GM18867 (cell line): Measurements from ENCODE around the gene SLC10A6.

ENCODE experiments used
- ATAC-seq: cut with Tn5 transposase; IDR thresholded peaks from one replicate; pipeline ENCODE4 v1.9.1; 2021; ENCODE audit warnings: mild to moderate bottlenecking, moderate library complexity; ENCODE audit not compliant: unreplicated experiment

Gene SLC10A6

DNA sequence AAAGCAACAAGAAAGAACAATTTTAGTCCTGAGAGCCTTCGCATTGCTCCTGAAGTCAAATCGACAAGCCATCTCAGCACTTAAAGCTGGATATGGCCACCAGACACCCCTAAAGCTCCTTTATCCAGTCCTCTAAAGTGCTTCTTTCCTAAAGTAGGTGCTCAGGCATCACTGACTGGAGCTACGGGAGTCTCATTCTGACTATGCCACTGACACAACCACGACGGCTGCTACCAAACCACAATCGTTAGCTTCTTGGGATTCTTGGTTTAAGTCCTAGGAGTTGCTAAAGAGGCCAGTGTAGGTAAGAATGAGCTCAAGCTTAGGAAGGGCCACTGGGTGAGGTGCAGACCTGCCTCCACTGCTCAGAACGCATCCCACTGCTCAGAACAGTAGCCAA, 1.0 kb downstream of the SLC10A6 start:
- ATAC-seq: no peak

DNA sequence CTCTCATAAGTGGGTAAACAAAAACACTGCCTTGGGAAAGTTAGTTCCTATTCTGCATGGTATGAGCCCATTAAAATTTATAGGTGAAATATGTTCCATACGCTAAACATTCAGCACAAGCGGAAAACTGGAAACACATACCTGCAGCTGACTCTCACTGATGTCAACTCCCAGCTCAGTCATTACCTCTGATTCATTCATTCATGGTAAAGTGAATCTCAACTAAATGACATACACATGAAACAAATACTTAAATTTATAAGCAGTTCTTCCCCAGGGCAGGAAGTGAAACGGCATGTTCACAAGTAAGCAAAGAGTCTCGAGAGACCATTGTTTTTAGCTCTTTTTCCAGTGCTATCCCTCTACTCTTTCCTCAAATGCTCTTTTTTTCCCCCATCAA, 1.6 kb downstream of the SLC10A6 start:
- ATAC-seq: no peak

DNA sequence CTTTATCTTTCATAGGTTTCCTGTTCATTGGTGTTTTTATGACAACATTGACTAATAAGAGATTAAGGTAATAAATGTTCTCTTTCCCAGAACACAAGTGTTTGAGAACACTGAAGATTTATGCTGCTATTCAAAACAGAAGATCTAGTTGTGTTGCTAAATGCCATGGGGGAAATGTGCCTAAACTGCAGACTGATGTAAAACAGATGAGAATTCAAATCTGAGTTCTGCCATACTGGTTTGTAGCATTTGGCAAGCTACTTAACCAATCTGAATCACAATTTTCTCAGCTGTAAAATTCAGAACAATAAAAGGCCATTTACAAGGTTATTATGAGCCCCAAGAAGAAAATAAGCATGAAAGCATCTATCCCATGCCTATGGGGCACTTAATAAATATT, 2.3 kb downstream of the SLC10A6 start:
- ATAC-seq: no peak

DNA sequence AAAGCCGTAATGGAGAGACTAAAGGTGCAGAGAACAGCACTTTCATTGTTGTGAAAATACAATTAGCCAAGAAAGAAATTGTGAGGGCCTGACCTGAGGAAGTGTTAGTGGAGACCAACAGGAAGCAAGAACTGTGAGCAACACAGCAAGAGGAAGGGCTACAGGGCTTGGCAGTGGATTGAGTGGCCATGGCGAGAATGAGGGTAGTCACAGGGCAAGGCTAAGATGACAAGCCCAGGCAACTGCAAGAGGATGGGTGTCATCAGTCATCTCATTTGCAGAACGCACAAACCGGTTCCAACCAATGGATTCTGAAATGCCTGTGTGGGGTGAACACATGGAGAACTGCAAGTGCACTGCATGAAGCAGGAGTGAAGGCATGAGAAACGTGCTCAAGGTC, 3.6 kb downstream of the SLC10A6 start:
- ATAC-seq: no peak

DNA sequence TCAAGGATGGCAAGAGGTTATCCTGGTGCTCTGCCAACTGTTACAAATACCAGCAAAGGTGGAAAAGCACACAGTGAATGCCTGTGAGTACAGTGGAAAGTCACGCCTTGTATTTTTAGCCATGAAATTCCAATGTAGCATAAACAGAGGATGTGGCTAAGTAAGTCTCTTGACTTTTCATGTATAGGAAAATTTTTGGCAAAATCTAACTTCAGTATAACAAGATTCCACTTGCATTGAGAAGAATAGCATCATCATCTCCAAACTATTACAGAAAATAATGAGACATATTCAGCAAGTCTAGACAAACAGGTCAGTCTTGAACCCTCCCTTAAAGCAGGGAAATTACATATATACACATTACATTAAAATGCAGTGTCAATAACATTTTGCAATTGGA, 7.9 kb downstream of the SLC10A6 start:
- ATAC-seq: no peak

DNA sequence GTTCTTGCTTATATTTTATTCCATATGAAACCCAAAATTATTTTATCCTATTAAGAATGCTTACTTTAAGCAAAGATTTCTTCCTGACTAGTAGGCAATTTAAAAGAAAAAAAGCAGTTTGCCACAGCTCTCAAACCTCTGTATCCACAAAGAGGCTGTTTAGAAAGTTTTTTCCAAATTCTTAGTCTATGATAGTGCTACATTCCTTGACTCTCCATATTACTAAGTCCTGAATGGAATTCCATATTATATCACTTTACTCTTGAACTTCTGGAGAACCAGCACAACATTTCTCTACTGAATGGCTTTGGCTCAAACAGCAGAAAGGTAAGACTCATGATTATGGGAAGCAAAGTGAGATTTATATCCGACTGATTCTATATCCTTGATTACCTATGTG, 8.3 kb downstream of the SLC10A6 start:
- ATAC-seq: no peak

DNA sequence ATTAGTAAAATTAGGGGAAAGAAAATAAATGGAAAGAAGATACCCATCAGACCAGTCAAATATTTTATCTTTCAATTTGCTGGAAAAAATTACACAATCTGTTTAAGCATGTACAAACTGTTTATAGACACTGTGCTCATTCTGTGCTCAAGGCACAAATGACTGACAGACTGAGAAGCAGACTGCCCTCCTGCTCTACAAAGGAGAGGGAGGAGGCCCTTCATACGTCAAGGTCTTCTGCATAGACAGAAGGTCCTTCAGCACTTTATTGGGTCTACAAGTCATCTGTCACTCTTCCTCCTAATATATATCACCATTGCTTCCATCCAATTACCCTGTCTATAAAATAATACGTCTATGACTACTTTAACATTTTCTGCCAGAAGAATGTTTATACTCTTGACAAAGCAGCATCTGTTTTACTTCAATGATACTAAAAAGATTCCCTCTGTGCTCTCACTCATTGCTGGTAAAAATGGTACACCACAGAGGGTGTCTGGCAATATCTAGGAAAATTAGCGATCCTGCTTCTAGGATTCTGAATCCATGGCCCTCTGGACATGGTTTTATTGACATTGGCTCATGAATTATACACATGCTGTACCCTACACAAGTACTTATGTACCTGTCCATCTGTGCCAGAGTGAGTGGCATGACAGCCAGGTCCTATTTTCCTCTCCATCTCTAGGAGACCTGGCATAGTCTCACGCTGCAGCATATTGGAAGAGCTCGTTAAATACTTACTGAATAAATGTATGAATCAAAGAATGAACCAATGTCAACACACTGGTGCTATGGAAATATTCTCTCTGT, 11.3 kb downstream of the SLC10A6 start:
- no peak for ATAC-seq

DNA sequence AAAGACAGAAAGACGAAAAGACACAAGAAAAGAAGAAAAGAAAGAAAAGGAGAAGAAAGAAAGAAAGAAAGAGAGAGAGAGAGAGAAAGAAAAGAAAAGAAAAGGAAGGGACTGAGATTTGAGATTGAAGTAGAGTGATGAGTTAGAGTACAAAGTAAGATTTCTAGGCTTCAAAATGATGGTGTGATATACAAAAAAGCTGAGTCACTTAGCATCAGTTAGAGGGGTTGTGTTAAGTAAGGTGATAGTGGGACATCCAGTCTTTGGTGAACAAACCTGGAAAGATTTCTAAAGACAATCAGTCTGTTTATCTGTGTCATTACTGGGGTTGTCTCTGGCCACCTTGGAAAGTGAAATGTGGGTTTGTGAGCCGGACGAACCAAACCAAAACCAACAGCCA, 13.5 kb downstream of the SLC10A6 start:
- no peak for ATAC-seq

DNA sequence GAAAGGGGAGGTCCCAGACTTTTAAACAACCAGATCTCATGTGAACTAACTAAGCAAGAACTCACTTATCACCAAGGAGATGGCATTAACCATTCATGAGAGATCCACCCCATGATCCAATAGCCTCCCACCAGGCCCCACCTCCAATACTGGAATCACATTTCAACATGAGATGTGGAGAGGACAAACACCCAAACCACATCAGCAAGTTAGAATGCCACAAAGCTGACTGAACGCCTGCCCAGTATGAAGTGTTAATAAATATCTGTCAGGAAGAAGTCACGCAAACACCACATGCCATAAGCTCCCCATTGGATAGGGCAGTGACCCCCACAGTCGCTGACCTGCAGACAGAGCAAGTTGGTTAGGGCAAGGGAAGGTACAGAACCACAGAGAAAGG, 14.3 kb downstream of the SLC10A6 start:
- ATAC-seq: no peak

DNA sequence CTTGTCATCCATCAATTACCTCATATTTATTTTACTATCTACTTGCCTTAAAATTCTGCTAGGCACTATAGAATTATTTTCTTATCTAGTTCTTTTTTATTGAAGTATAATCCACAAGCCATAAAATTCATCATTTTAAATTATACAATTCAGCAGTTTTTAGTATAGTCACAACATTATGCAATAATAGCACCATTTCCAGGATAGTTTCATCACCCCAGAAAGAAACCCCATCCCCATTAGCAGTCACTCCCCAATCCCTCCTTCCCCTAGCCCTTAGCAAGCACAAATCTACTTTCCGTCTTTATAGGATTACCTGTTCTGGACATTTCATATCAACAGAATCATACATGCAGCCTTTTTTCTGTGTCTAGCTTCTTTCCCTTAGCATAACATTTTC, 15.6 kb downstream of the SLC10A6 start:
- no peak for ATAC-seq

DNA sequence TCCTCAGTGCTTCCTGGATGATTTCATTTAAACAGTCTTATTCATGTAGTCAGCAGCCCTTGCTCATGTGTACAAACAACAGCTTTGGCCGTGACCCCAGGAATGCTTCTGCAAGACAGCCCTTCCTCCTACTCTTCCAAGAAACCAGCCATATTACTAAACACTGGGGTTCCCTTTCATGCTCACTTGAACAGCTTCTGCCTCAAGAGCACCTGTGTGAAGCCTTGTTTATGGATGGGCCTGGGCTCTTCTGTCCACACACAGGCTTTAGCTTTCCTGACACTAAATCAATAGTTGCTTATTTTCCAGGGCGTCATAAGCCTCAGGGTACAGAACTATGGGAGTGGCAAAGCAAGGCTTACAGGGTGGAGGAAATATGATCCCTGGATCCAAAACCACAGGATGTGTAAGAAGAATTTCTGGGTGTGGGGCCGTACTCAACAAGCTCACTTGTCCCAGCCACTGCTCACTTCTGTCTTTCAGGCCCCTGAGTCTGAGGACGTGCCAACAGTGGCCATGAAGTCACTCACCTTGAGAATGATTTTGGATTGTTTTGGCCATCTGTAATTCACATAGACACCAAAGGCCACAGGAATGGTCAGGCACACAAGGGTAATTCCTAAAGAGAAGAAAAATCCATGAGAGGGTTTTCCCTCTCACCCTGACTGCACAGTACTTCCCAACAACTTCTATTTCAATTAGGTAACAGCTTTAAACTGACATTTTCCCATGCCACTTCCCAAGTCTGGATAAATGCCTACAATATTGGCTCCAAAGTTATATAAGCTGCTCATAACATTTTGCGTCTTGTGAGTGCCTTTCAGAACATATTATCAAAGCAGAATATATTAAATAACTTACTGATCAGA, 17.7 kb downstream of the SLC10A6 start:
- ATAC-seq: no peak

DNA sequence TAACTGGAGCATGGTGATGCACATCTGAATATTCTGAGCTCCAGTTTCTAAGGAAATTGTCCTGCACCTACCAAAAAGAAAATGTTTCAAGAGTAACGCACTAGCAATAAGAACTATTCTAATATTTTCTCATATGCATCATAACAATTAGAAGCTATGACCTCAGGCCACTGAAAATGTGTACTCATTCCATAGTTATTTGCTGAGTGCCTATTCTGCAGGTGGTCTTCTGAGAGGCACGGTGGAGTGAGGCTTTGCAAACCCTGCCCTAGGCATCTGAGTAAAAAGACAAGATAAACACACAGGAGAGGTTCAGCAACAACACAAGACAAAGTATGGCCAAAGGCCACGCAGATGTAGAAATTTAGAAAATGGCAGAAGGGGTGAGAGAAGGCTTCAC, 23.7 kb downstream of the SLC10A6 start:
- ATAC-seq: no peak

DNA sequence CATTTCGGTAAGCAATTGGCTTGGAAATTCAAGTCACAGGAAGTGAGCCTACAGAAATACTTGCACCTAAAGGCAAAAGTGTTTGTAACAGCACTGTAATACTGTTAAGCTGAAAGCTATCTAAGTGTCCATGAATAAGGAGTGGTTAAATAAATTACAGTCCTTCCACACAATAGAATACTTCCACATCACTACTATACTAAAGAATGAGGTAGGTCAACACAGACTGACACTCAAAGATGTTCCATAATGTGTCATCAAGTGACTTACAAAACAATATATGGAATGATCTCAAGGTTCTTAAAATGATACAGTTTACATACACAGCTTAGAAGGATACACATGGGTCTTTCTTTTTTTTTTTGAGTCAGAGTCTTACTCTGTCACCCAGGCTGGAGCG, 27.0 kb downstream of the SLC10A6 start:
- ATAC-seq: no peak

DNA sequence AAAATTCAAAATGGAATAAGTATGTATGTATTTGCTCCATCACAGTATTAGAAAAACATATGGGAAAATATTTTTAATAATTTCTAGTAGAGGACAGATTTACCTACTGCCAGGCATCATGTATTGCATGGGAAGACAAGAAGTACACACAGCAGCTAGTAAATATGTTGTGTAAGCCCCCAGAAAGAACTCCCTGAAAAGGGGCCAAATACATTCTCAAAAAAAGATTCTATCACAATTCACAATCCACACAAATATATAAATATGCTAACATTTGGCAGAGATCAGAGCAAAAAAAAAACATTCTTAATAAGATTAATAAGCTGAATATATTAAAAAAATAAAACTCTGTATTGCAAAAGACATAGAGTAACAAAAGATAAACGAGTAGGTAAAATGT, 28.0 kb downstream of the SLC10A6 start:
- no peak for ATAC-seq

DNA sequence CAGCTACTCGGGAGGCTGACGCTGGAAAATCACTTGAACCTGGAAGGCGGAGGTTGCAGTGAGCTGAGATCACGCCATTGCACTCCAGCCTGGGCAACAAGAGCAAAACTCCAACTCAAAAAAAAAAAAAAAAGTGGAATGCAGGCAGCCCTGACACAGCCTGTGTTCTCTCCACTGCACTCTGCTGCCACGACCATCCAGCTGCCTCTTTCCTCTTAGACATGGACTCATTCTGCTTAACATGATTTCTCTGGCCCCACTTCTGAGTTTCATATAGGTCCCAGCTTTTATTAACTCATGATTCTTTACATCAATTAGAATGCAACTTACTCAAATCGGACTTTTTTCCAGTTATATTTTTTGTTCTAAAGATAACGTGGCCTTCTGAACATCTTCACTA, 29.6 kb downstream of the SLC10A6 start:
- no peak for ATAC-seq

DNA sequence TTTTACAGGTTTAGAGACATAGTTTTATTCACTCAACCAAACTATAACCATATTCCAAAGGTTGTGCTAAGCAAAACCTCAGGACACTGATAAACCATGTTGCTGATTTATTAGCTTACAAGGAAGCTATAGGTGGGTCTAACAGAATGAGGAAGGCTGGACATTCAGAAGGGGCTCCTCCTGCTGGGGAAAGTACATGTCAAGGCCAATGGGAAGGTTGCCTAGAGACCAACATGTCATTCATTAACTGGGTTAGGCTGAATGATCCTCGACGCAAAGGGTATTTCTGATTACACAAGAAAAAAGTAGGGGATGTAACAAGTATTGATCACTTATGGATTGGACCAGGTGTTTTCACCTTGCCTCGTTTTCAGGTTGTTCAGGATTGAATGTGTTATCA, 30.3 kb downstream of the SLC10A6 start:
- no peak for ATAC-seq

DNA sequence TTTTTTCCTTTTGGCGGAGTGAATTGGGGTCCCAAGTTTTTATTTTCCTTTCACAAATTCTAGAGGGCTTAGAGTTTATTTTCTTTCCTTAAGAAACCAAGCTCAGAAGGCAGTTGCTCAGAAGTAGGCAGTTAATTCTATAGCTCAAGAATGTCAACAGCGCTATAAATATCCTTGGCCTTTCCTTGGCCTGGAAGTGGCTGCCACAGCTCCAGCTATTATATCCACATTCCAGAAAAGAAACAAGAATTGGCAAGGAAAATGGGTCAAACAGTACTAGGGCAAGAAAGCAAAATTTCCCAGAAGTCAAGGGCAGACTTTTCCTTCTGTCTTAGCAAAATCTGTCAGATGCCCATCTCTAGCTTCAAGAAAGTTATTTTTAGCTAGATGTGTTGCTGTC, 31.0 kb downstream of the SLC10A6 start:
- no peak for ATAC-seq

DNA sequence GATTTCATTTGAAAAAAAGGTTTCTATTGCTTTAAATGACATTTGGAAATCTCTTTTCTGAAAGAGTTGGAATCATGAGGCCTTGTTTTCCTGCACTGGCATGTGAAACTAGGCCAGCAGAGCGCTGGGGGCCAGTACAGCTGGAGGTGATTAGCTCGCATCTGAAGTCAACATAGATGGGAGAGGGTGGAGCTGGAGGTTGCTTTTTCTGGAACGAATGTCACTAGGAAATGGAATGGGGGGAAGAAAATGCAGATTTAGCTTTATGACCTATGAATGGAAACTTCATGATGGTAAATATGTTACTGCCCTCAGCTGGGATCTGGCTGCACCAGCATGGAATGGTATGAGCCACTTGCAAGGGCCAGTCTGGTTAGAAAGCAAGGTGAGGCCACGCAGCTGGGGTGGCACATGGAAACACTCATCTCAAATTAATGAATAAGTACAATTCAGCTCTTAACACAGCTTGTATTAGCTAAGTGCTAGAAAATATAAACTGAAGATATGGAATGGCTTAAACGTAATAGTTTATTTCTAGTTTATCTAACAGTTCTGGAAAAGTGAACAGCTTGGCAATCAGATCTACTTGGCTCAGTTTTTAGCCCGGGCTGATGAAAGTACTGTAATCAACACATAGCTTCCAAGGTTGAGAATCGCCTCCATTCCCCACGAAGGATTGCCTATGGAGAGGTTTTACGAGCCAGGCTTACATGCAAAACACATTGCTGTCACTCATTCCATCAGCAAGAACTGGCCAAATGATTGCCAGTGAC, 32.5 kb downstream of the SLC10A6 start:
- no peak for ATAC-seq

DNA sequence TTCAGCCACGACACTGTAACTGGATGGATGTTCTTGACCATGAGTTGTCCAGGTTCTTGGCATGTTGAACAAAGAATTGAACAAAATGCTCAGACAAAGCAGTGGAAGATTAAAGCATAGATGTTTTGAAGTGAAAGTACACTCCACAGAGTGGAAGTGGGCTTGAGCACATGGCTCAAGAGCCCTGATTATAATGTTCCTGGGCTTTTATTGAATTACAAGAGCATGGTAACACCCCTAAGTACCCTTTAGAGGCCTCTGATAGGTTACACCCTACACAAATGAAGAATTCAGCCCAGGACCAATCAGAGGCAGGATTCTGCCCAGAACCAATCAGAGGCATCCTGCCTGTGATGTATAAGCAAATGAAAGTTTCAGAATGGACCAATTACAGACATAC, 33.5 kb downstream of the SLC10A6 start:
- ATAC-seq: no peak

DNA sequence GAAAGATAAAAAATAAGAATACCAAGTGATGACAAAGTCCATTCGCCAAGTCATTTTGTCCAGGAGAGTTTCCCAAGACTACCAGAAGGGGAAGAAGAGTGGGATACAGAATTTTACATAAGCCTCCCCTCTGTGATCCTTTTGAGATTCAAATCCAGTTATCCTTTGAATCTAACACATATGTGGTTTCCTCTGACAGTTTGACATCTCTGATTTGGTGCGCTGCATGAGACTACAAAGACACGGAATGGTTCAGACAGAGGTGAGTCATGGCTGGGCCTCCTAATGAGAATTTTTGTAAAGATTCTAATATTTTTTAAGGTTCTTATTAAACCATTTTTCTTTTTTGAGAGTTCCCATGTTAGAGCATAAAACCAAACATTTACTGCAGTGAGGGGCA, 38.3 kb downstream of the SLC10A6 start:
- no peak for ATAC-seq

DNA sequence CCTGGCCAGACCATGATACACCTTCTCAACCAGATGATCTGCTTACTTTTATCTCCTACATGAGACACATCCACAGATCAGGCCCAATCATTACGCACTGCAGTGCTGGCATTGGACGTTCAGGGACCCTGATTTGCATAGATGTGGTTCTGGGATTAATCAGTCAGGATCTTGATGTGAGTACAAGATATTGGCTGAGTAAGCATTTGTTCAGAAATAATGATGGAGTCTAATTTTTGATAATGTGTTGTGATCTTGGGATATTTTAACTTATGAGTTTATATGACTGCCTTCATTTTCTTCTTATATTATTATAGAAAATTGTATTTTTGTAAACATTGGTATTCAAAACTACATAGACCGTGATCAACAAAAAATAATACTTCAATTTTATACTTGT, 39.4 kb downstream of the SLC10A6 start:
- ATAC-seq: no peak

DNA sequence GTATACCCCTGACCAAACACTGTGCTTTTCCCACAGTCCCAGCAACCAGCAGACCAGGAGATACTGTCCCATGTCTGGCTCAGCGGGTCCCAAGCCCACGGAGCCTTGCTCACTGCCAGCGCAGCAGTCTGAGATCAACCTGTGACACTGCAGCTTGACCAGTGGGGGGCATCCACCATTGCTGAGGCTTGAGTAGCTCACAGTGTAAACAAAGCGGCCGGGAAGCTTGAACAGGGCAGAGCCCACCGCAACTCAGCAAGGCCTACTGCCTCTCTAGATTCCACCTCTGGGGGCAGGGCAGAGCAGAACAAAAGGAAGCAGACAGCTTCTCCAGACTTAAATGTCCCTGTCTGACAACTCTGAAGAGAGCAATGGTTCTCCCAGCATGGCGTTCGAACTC, 58.1 kb downstream of the SLC10A6 start:
- ATAC-seq: no peak
